CD4-positive, CD25-positive, alpha-beta regulatory T cell (primary cell): Measurements from ENCODE around the gene EIF2A. TPM values are rescaled to one million over a fixed set of nuclear protein-coding genes. Genes with fewer than 3 reads are reported as not detected.
A peak's percentile ranks its signal among the peaks of the same experiment; 100 is the strongest.

Experiments
- ATAC-seq, 2 donors: fragments of 150-1000 bp; cut with Tn5 transposase; one replicate each; pipeline ENCODE4 v1.10.0; 2021; ENCODE audit warnings: low read depth in 2 of 2, moderate number of reproducible peaks in 2 of 2, moderate library complexity in 1 of 2
- DNase-seq, 3 donors: peaks; one replicate each; pipeline versions ENCODE4 v3.0.0 to v3.0.0-alpha.2; 2012 to 2022; ENCODE audit warnings: mixed read lengths in 1 of 3
- H3K27ac ChIP-seq: one replicate; pipeline ENCODE4 v1.7.0; 2013; ENCODE audit warnings: mild to moderate bottlenecking, low read length; ENCODE audit not compliant: insufficient read depth, poor library complexity, severe bottlenecking
- H3K27me3 ChIP-seq: one replicate; pipeline ENCODE4 v1.7.0; 2013; ENCODE audit warnings: low read length; ENCODE audit not compliant: control insufficient read depth, insufficient read depth
- H3K36me3 ChIP-seq: one replicate; pipeline ENCODE4 v1.7.0; 2013; ENCODE audit warnings: mild to moderate bottlenecking, low read length, moderate library complexity; ENCODE audit not compliant: control insufficient read depth, insufficient read depth
- H3K4me1 ChIP-seq: 2 replicates; pipeline ENCODE4 v1.7.0; 2013; ENCODE audit warnings: mild to moderate bottlenecking, low read length; ENCODE audit not compliant: insufficient read depth, control insufficient read depth, poor library complexity, severe bottlenecking
- H3K4me3 ChIP-seq: one replicate; pipeline ENCODE4 v1.7.0; 2013; ENCODE audit warnings: low read depth, mild to moderate bottlenecking, low read length, moderate library complexity
- H3K9me3 ChIP-seq, 2 experiments: 1 replicate in 1 of 2; 2 replicates in 1 of 2; pipeline ENCODE4 v1.7.0; 2013; ENCODE audit warnings: low read length in 2 of 2, mild to moderate bottlenecking in 1 of 2, moderate library complexity in 1 of 2; ENCODE audit not compliant: control insufficient read depth in 2 of 2
- H3K27ac Mint-ChIP-seq, 3 donors: one replicate each; pipeline ENCODE4 v1.8.0; 2020 to 2022; ENCODE audit warnings: mild to moderate bottlenecking in 3 of 3, mixed read lengths in 3 of 3, moderate library complexity in 2 of 3
- H3K27me3 Mint-ChIP-seq: one replicate; pipeline ENCODE4 v1.8.0; 2022; ENCODE audit warnings: mild to moderate bottlenecking, mixed read lengths
- H3K36me3 Mint-ChIP-seq: one replicate; pipeline ENCODE4 v1.8.0; 2020; ENCODE audit warnings: mixed read lengths
- H3K4me1 Mint-ChIP-seq, 4 donors: one replicate each; pipeline ENCODE4 v1.8.0; 2020 to 2022; ENCODE audit warnings: mixed read lengths in 4 of 4, mild to moderate bottlenecking in 1 of 4
- H3K4me3 Mint-ChIP-seq, 4 donors: one replicate each; pipeline ENCODE4 v1.8.0; 2020 to 2022; ENCODE audit warnings: mild to moderate bottlenecking in 4 of 4, mixed read lengths in 4 of 4, moderate library complexity in 3 of 4
- H3K9me3 Mint-ChIP-seq, 7 donors: one replicate each; pipeline ENCODE4 v1.8.0; 2020 to 2022; ENCODE audit warnings: mixed read lengths in 7 of 7, mild to moderate bottlenecking in 3 of 7, moderate library complexity in 2 of 7
- polyA plus RNA-seq, 4 donors: library from polyadenylated mRNA; unstranded; fragments of 300-500 nt; fragmentation: Illumina TruSeq; gene quantifications; one replicate each; pipeline ENCODE4 v1.2.3, GENCODE V29; 2021
- total RNA-seq: library from RNA; stranded (reverse); gene quantifications from one replicate; pipeline ENCODE4 v1.2.3, GENCODE V29; 2022

The EIF2A gene
- total and polyA plus RNA-seq, 5 donors from 2014 or later = 34.1 to 94.4 (median 49.4) TPM

- H3K9me3 ChIP-seq = no peaks in the 10 kb centered on the region
- H3K27ac ChIP-seq = no peak overlapping the region
- H3K36me3 ChIP-seq = peaks cover 49% of the 10 kb centered on the region
- H3K27me3 Mint-ChIP-seq = no peaks in the 10 kb centered on the region
- H3K4me3 Mint-ChIP-seq = no peak overlapping the region
- DNase-seq = no peak
- ATAC-seq = no peak
- no peak overlapping the region for H3K27ac Mint-ChIP-seq
- peaks cover 14 to 24% (median 16%) of the 10 kb centered on the region in 4 donors for H3K4me1 Mint-ChIP-seq
- peaks cover 0 to 2% (median 0%) of the 10 kb centered on the region in 7 donors for H3K9me3 Mint-ChIP-seq
- H3K4me3 ChIP-seq = no peak overlapping the region
- no peaks in the 10 kb centered on the region for H3K27me3 ChIP-seq
- peaks cover under 1% of the 10 kb centered on the region for H3K4me1 ChIP-seq
- H3K36me3 Mint-ChIP-seq = peaks cover 36% of the 10 kb centered on the region
These were observed 81.0 kb downstream of the EIF2A start for GRCh38 chr3:150627557-150627956.

GRCh38 chr3:150631515-150632221 is 85.1 kb downstream of the EIF2A start:
- Mint-ChIP-seq H3K27ac (peak overlapping the region; percentile 28 to 38 (median 36)), H3K9me3 (no peaks in the 10 kb centered on the region), H3K4me1 (peaks cover 20 to 34% (median 28%) of the 10 kb centered on the region in 4 donors), H3K36me3 (peaks cover 22% of the 10 kb centered on the region), H3K27me3 (no peaks in the 10 kb centered on the region), H3K4me3 (no peak overlapping the region)
- Histone ChIP-seq H3K9me3 (no peaks in the 10 kb centered on the region), H3K4me3 (no peak overlapping the region), H3K27me3 (no peaks in the 10 kb centered on the region), H3K36me3 (peaks cover 23% of the 10 kb centered on the region), H3K27ac (no peak overlapping the region), H3K4me1 (peaks cover 19% of the 10 kb centered on the region)
- no peak for DNase-seq
- no peak for ATAC-seq

GRCh38 chr3:150635076-150635475 is 88.5 kb downstream of the EIF2A start:
- peaks cover 19% of the 10 kb centered on the region for H3K4me1 ChIP-seq
- no peaks in the 10 kb centered on the region for H3K27me3 Mint-ChIP-seq
- H3K36me3 ChIP-seq = peaks cover 3% of the 10 kb centered on the region
- no peaks in the 10 kb centered on the region for H3K27me3 ChIP-seq
- ATAC-seq = no peak
- H3K36me3 Mint-ChIP-seq = peaks cover 4% of the 10 kb centered on the region
- H3K27ac ChIP-seq = peak overlapping the region; percentile 14
- no peaks in the 10 kb centered on the region for H3K9me3 ChIP-seq
- peak overlapping the region; percentile 62 to 91 (median 82) for H3K27ac Mint-ChIP-seq
- H3K4me1 Mint-ChIP-seq = peaks cover 26 to 34% (median 31%) of the 10 kb centered on the region in 4 donors
- peak overlapping the region in 2 of 4 donors; percentile 26 to 69 for H3K4me3 Mint-ChIP-seq
- H3K9me3 Mint-ChIP-seq = no peaks in the 10 kb centered on the region
- no peak for DNase-seq
- H3K4me3 ChIP-seq = peak overlapping the region; percentile 58

GRCh38 chr3:150635526-150635925 is 88.9 kb downstream of the EIF2A start:
- H3K9me3 ChIP-seq = no peaks in the 10 kb centered on the region
- H3K27me3 Mint-ChIP-seq = no peaks in the 10 kb centered on the region
- H3K4me1 Mint-ChIP-seq = peaks cover 26 to 31% (median 30%) of the 10 kb centered on the region in 4 donors
- ATAC-seq (peak; percentile 67 to 84), DNase-seq (peak in 2 of 3 donors; percentile 39 to 76)
- no peaks in the 10 kb centered on the region for H3K27me3 ChIP-seq
- peak overlapping the region; percentile 79 to 91 (median 91) for H3K27ac Mint-ChIP-seq
- peaks cover 19% of the 10 kb centered on the region for H3K4me1 ChIP-seq
- H3K36me3 ChIP-seq = peaks cover 1% of the 10 kb centered on the region
- H3K4me3 ChIP-seq = peak overlapping the region; percentile 58
- peaks cover 2% of the 10 kb centered on the region for H3K36me3 Mint-ChIP-seq
- H3K27ac ChIP-seq = peak overlapping the region; percentile 57
- H3K9me3 Mint-ChIP-seq = no peaks in the 10 kb centered on the region
- peak overlapping the region; percentile 21 to 69 (median 31) for H3K4me3 Mint-ChIP-seq

Other genes with a start within 250 kb of the EIF2A start
- gene TSC22D2, start 138.5 kb upstream of the EIF2A start, total RNA-seq = 49.0 TPM
- gene TSC22D2, start 138.5 kb upstream of the EIF2A start, polyA plus RNA-seq = 1 to 10 TPM; 4.9 to 6.8 (median 6.4) TPM
- 104 TPM for gene SERP1, start 291 bp upstream of the EIF2A start, total RNA-seq
- 100 to 1,000 TPM; 133 to 160 (median 147) TPM for gene SERP1, start 291 bp upstream of the EIF2A start, polyA plus RNA-seq
- 102 TPM for gene SELENOT, start 56.5 kb downstream of the EIF2A start, total RNA-seq
- 100 to 1,000 TPM; 301 to 418 (median 321) TPM for gene SELENOT, start 56.5 kb downstream of the EIF2A start, polyA plus RNA-seq
- not detected for gene ERICH6, start 157.1 kb downstream of the EIF2A start, total RNA-seq
- under 1 TPM in 2 of 4 donors, not detected in 2; 0.17 to 0.77 TPM for gene ERICH6, start 157.1 kb downstream of the EIF2A start, polyA plus RNA-seq
- gene SIAH2, start 216.4 kb downstream of the EIF2A start, total RNA-seq = 61.4 TPM
- 10 to 100 TPM; 23.5 to 46.3 (median 27.5) TPM for gene SIAH2, start 216.4 kb downstream of the EIF2A start, polyA plus RNA-seq